ENCODE results near the gene TSPAN33. TPM values are rescaled to one million over a fixed set of nuclear protein-coding genes. Genes with fewer than 3 reads are reported as not detected.

TSPAN33 gene
- total and polyA plus RNA-seq, 2 of the 13 experiments (the other 11 are each of a cell fraction or from before 2014, with no cell fraction given) = 15.3 to 16.5 TPM

DNA sequence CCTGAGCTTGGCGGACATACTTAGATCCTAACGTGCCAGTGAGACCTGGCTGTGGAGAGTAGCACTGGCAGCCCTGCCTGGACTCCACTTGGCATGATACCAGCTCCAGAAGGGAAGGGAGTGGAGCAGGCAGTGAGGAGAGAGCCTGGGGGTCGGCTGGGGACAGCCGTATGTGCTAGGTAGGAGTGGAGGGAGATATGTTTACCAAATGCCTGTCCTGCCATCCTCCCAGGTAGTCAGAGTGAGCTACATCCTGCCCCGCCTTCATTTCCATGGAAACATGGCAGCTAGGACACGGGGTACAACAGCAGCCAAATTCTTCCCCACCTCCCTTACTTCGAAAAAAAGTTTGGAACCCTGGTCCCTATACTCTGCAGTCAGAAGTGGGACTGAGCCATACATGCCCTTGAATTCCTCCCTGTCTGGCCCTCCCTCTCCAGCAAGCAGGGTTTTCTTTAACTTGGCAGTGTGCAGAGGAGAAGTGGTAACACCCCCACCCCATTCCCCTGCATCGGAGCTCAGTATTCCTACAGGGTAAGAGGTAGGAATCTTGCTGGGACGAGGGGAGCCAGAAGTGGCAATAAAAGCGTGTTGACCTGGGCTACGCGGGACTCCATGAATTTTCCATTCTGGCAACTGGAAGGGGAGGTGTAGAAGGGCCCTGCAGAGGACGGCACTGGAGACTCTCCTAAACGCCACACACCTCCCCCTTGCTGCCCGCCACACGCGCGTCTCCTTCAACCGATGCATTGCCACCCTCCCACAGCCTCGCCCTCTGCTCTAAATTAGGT lies 23.9 kb downstream of the TSPAN33 start:
- no TSS peak for BruUV-seq (replicated peaks)
- intact Hi-C loops (cut with micrococcal nuclease; ENCODE audit: unreplicated experiment) = no loop called here

More for the DNA sequence above, 23.9 kb downstream of the TSPAN33 start:
- Histone ChIP-seq H3K4me3 (replicated peaks in 1 of 3; ENCODE audit: insufficient read depth in 1 of 3, low read depth in 2 of 3, low read length in 3 of 3) (no peak overlapping the region), H3K79me2 (ENCODE audit: insufficient read depth, low read length) (no peaks in the 10 kb centered on the region), H3K27ac (ENCODE audit: extremely low read length, insufficient read depth, low read length) (no peak overlapping the region), H3K4me1 (ENCODE audit: insufficient read depth, low read length) (no peaks in the 10 kb centered on the region), H4K20me1 (ENCODE audit: insufficient read depth, low read length) (no peaks in the 10 kb centered on the region), H3K9ac (ENCODE audit: insufficient read depth, low read depth, low read length) (no peak overlapping the region), H3K9me3 (ENCODE audit: low read length) (no peaks in the 10 kb centered on the region), H3K27me3 (ENCODE audit: control insufficient read depth in 1 of 2, insufficient read depth in 2 of 2, low read length in 2 of 2) (no peaks in the 10 kb centered on the region), H2AFZ (ENCODE audit: low read length) (no peak overlapping the region), H3K36me3 (replicated peaks in 1 of 2; ENCODE audit: control insufficient read depth in 1 of 2, insufficient read depth in 2 of 2, low read length in 2 of 2) (no peaks in the 10 kb centered on the region; a peak in 1 of 5 replicates), H3K4me2 (ENCODE audit: low read depth, low read length) (no peak overlapping the region)
- no peak for TF ChIP-seq KLF15 (CRISPR knock-in tag; IDR thresholded peaks at IDR 0.05; ENCODE audit: borderline replicate concordance)
- no peak for TF ChIP-seq NAIF1 (CRISPR knock-in tag; IDR thresholded peaks at IDR 0.05; ENCODE audit: borderline replicate concordance)
- no peak for TF ChIP-seq ZNF572 (CRISPR knock-in tag; IDR thresholded peaks at IDR 0.05)
- no peak for TF ChIP-seq ZNF616 (CRISPR knock-in tag; IDR thresholded peaks at IDR 0.05; ENCODE audit: low read depth)
- TF ChIP-seq ZNF552 (CRISPR knock-in tag; IDR thresholded peaks at IDR 0.05; ENCODE audit: borderline replicate concordance) = no peak
- TF ChIP-seq ZNF629 (CRISPR knock-in tag; conservative IDR thresholded peaks at IDR 0.05) = no peak
- TF ChIP-seq, protein P1, sequence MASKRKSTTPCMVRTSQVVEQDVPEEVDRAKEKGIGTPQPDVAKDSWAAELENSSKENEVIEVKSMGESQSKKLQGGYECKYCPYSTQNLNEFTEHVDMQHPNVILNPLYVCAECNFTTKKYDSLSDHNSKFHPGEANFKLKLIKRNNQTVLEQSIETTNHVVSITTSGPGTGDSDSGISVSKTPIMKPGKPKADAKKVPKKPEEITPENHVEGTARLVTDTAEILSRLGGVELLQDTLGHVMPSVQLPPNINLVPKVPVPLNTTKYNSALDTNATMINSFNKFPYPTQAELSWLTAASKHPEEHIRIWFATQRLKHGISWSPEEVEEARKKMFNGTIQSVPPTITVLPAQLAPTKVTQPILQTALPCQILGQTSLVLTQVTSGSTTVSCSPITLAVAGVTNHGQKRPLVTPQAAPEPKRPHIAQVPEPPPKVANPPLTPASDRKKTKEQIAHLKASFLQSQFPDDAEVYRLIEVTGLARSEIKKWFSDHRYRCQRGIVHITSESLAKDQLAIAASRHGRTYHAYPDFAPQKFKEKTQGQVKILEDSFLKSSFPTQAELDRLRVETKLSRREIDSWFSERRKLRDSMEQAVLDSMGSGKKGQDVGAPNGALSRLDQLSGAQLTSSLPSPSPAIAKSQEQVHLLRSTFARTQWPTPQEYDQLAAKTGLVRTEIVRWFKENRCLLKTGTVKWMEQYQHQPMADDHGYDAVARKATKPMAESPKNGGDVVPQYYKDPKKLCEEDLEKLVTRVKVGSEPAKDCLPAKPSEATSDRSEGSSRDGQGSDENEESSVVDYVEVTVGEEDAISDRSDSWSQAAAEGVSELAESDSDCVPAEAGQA (IDR thresholded peaks at IDR 0.05; ENCODE audit: low read depth) = no peak
- TF ChIP-seq, protein P1 (CRISPR knock-in tag; IDR thresholded peaks at IDR 0.05; ENCODE audit: borderline replicate concordance) = no peak
- CTCF ChIA-PET (ENCODE audit: low intra/inter-chr PET ratio, low total read pairs) = no interaction called here
- FAIRE-seq (no peak), DNase-seq (ENCODE audit: low spot score) (no peak), ATAC-seq (no peak)
- 80% methylated on average over 20 of the region's 20 CpGs for WGBS (ENCODE audit: low lambda C conversion rate)
- POLR2A ChIA-PET = no interaction called here
- in situ Hi-C loops (cut with HindIII; ENCODE audit: extremely low pct_ligation_motif_present, low pct_unique_long_range_greater_than_20kb) = no loop called here

Data from HepG2 (cell line).